ENCODE measurements around the gene SIGLEC7. TPM values are rescaled to one million over a fixed set of nuclear protein-coding genes. Genes with fewer than 3 reads are reported as not detected.

SIGLEC7 gene
- total RNA-seq, 1 donor from 2014 or later: not detected

DNA sequence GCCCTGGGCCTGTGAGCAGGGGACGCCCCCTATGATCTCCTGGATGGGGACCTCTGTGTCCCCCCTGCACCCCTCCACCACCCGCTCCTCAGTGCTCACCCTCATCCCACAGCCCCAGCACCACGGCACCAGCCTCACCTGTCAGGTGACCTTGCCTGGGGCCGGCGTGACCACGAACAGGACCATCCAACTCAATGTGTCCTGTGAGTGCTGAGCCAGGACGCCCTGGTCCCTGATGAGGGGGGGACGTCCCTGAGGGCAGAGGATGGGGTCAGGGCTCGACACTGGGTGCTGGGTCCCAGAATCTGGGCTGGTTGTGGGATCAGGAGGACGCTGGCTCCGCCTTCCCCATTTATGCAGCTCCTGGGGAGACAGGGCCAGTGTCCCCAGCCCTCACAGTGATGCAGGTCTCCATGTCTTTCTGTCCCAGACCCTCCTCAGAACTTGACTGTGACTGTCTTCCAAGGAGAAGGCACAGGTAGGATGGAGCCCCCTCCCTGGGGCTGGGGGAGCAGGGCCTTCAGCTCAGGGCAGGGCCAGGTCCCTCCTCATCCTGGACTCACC, 2.5 kb downstream of the SIGLEC7 start:
- TF ChIP-seq CTCF (conservative IDR thresholded peaks at IDR 0.05; ENCODE audit: low read depth, low read length): no peak
- no peak for DNase-seq (ENCODE audit: low read depth)
- H3K4me3 ChIP-seq (ENCODE audit: low read depth, low read length): no peak overlapping the region

DNA sequence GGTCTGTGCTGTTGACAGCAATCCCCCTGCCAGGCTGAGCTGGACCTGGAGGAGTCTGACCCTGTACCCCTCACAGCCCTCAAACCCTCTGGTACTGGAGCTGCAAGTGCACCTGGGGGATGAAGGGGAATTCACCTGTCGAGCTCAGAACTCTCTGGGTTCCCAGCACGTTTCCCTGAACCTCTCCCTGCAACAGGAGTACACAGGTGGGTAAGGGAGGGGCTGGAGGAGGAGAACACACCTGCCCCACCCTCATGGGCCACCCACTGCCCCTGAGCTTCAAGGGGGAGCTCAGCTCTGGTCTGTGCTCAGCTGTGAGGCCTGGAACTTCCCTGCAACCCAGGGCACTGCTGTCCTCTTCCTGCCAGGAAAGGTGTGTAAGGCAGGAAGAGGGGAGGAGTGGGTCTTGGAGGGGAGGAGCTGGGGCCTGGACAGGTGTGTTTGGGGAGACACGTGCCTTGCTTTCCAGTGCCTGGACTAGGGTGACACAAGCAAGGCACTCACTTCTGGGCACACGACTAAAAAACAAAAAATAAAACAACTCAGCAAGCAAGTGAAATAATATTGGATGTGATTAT, 3.9 kb downstream of the SIGLEC7 start:
- H3K4me3 ChIP-seq (ENCODE audit: low read depth, low read length): no peak overlapping the region
- no peak for DNase-seq (ENCODE audit: low read depth)
- TF ChIP-seq CTCF (conservative IDR thresholded peaks at IDR 0.05; ENCODE audit: low read depth, low read length): no peak

DNA sequence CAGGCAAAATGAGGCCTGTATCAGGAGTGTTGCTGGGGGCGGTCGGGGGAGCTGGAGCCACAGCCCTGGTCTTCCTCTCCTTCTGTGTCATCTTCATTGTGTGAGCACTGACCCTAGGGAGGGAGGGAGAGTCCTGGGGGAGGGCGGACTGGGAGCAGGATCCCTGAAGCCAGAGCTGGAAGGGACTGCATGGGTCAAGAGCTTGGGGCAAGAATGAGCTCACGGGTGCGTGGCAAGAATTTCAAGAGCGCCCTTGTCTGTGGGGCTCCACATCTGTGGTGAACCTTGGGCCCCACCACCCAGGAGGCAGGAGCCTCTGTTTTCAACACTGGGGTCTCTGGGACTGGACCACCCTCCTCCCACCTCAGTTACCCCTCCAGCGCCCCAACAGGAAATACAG, 4.7 kb downstream of the SIGLEC7 start:
- no peak overlapping the region for H3K4me3 ChIP-seq (ENCODE audit: low read depth, low read length)
- no peak for TF ChIP-seq CTCF (conservative IDR thresholded peaks at IDR 0.05; ENCODE audit: low read depth, low read length)
- no peak for DNase-seq (ENCODE audit: low read depth)

DNA sequence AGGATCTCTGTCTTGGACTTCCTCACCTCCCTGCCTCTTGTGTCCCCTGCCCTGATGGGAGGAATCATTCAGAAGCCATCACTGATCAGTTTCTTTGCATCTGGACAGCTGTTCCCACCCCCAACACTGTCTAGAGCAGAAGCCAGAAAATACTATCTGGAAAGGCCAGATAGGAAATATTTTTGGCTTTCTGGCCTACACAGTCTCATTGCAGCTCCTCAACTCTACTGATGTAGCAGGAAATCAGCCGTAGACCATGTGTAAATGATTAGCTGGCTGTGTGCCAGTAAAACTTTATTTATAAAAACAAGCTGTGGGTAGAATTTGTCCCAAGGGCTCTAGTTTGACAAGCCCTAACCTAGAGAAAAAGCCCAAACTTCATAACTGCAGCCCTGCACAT, 5.6 kb downstream of the SIGLEC7 start:
- TF ChIP-seq CTCF (conservative IDR thresholded peaks at IDR 0.05; ENCODE audit: low read depth, low read length): no peak
- no peak overlapping the region for H3K4me3 ChIP-seq (ENCODE audit: low read depth, low read length)
- DNase-seq (ENCODE audit: low read depth): no peak

GRCh38 chr19:51148580-51148979, 6.5 kb downstream of the SIGLEC7 start:
- TF ChIP-seq CTCF (conservative IDR thresholded peaks at IDR 0.05; ENCODE audit: low read depth, low read length): no peak
- no peak overlapping the region for H3K4me3 ChIP-seq (ENCODE audit: low read depth, low read length)
- no peak for DNase-seq (ENCODE audit: low read depth)

DNA sequence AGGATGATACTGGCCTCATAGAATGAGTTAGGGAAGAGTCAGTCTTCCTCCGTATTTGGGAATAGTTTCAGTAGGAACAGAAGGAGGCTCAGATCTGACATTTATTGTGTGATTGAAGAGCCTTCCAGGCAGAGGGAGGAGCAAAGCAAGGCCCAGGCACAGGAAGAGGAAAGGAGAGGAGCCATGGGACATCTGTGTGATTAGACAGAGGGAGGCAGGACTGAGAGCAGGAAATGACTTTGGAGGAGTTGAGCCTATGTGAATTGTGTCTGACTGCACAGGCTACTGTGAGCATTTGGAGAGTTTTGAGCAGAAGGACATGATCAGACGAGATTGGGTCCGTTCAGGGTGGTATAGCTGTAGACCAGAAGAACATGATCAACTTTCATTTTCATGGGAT, 8.5 kb downstream of the SIGLEC7 start:
- no peak for DNase-seq (ENCODE audit: low read depth)
- no peak for TF ChIP-seq CTCF (conservative IDR thresholded peaks at IDR 0.05; ENCODE audit: low read depth, low read length)
- H3K4me3 ChIP-seq (ENCODE audit: low read depth, low read length): no peak overlapping the region

GRCh38 chr19:51156710-51157109, 14.6 kb downstream of the SIGLEC7 start:
- H3K4me3 ChIP-seq (ENCODE audit: low read depth, low read length): no peak overlapping the region
- DNase-seq (ENCODE audit: low read depth): no peak
- TF ChIP-seq CTCF (conservative IDR thresholded peaks at IDR 0.05; ENCODE audit: low read depth, low read length): no peak
